Mesothelial cell of epicardium (in vitro differentiated cells): ENCODE data around the gene VCAM1. TPM values are rescaled to one million over a fixed set of nuclear protein-coding genes. Genes with fewer than 3 reads are reported as not detected.

Experiments
- DNase-seq, 2 experiments: peaks; one replicate each; pipeline ENCODE4 v3.0.0; 2021; ENCODE audit warnings: low spot score in 2 of 2; ENCODE audit not compliant: unreplicated experiment in 2 of 2
- H3K27ac Mint-ChIP-seq: 2 replicates; pipeline ENCODE4 v1.8.0; 2021; ENCODE audit warnings: mixed read lengths
- H3K27me3 Mint-ChIP-seq: 2 replicates; pipeline ENCODE4 v1.8.0; 2021; ENCODE audit warnings: low read depth, mixed read lengths
- H3K36me3 Mint-ChIP-seq: 2 replicates; pipeline ENCODE4 v1.8.0; 2021; ENCODE audit warnings: mixed read lengths
- H3K4me1 Mint-ChIP-seq: 2 replicates; pipeline ENCODE4 v1.8.0; 2021; ENCODE audit warnings: mixed read lengths
- H3K4me3 Mint-ChIP-seq: 2 replicates; pipeline ENCODE4 v1.8.0; 2021; ENCODE audit warnings: mild to moderate bottlenecking, moderate library complexity, mixed read lengths
- H3K9me3 Mint-ChIP-seq: 2 replicates; pipeline ENCODE4 v1.8.0; 2021; ENCODE audit warnings: mixed read lengths
- total RNA-seq: library from RNA; stranded (reverse); gene quantifications from 3 replicates; pipeline ENCODE4 v1.2.1, GENCODE V29; 2021
- TF ChIP-seq, protein P1 (sequence below): fragments of 200-600 bp; sonication (generic); IDR thresholded peaks from one replicate; pipeline ENCODE4 v1.5.0; 2021; ENCODE audit warnings: antibody characterized with exemption; ENCODE audit not compliant: unreplicated experiment

The VCAM1 gene
- total RNA-seq, 1 donor from 2014 or later, result 35.6 TPM

DNA sequence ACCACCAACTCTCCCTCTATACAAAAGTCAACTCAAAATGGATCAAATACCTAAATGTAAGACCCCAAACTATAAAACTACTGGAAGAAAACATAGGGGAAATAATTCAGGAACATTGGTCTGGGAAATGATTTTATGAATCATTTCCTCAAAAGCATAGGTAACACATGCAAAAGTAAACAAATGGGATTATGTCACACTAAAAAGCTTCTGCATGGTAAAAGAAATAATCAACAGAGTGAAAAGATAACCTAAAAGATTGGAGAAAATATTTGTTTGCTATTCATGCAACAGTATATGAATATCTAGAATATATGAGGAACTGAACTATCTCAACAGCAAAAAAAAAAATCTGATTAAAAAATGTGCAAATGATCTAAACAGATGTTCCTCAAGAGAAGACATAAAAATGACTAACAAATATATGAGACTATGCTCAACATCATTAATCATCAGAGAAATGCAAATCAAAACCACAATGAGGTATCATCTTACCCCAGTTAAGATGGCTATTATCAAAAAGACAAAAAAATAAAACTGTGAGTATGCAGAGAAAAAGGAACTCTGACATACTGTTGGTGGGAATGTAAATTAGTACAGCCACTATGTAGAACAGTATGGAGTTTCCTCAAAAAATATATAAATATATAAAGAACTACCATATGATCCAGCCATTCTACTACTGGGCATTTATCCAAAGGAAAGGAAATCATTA lies 47.8 kb downstream of the VCAM1 start:
- no peaks in the 10 kb centered on the region for H3K36me3 Mint-ChIP-seq
- H3K9me3 Mint-ChIP-seq, result no peaks in the 10 kb centered on the region
- H3K4me1 Mint-ChIP-seq, result no peaks in the 10 kb centered on the region
- DNase-seq, result no peak
- no peak overlapping the region for H3K27ac Mint-ChIP-seq
- no peaks in the 10 kb centered on the region for H3K27me3 Mint-ChIP-seq
- no peak overlapping the region for H3K4me3 Mint-ChIP-seq
- TF ChIP-seq, protein P1, sequence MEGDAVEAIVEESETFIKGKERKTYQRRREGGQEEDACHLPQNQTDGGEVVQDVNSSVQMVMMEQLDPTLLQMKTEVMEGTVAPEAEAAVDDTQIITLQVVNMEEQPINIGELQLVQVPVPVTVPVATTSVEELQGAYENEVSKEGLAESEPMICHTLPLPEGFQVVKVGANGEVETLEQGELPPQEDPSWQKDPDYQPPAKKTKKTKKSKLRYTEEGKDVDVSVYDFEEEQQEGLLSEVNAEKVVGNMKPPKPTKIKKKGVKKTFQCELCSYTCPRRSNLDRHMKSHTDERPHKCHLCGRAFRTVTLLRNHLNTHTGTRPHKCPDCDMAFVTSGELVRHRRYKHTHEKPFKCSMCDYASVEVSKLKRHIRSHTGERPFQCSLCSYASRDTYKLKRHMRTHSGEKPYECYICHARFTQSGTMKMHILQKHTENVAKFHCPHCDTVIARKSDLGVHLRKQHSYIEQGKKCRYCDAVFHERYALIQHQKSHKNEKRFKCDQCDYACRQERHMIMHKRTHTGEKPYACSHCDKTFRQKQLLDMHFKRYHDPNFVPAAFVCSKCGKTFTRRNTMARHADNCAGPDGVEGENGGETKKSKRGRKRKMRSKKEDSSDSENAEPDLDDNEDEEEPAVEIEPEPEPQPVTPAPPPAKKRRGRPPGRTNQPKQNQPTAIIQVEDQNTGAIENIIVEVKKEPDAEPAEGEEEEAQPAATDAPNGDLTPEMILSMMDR, result no peak

DNA sequence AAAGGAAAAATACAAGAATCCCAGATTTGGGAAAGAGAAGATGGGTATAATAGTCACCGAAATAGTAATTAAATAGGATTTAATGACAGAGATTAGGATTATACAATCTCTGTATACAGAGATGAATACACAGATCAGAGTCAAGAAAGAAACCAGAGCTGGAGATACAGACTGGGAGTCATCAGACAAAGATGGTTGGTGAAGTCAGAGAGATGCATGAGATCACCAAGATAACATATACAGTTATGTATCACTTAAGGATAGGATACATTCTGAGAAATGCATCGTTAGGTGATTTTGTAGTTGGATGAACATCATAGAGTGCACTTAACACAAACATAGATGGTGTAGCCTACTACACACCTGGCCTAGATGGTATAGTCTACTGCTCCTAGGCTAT lies 49.8 kb downstream of the VCAM1 start:
- no peaks in the 10 kb centered on the region for H3K27me3 Mint-ChIP-seq
- no peaks in the 10 kb centered on the region for H3K36me3 Mint-ChIP-seq
- DNase-seq, result no peak
- no peaks in the 10 kb centered on the region for H3K4me1 Mint-ChIP-seq
- H3K9me3 Mint-ChIP-seq, result no peaks in the 10 kb centered on the region
- H3K27ac Mint-ChIP-seq, result no peak overlapping the region
- H3K4me3 Mint-ChIP-seq, result no peak overlapping the region
- TF ChIP-seq, protein P1, result no peak

DNA sequence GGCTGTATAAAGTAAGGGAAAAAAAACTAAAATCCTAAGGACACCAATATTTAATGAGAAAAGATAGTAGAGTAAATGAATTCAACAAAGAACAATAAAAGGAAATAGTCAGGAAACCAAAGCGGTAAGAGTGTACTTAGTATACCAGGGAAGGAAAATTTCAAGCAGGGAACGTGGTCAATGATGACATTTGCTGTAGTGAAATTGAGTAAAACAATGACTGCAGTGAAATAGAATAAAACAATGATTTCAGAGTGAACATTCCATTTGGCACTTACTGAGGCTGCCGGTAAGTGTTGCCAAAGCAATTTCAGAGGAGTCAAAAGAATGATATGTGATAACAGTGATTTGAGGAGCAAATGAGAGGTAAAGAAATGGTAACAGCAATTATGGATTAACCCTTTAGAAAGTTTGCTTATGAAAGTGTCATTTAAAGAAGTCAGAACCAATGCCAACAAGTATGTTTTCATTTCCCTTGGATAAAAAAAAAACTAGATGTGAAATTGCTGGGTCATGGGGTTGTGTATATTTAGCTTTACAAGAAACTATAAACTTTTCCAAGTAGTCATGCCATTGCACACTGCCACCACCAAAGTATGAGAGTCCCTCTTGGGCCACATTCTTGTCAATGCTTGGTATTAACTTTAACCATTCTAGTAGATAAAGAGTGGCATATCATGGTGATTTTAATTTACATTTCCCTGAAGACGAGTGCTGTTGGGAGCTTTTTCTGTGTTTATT lies 50.5 kb downstream of the VCAM1 start:
- H3K27ac Mint-ChIP-seq, result no peak overlapping the region
- no peak for DNase-seq
- no peaks in the 10 kb centered on the region for H3K9me3 Mint-ChIP-seq
- H3K4me1 Mint-ChIP-seq, result no peaks in the 10 kb centered on the region
- H3K27me3 Mint-ChIP-seq, result no peaks in the 10 kb centered on the region
- no peak overlapping the region for H3K4me3 Mint-ChIP-seq
- TF ChIP-seq, protein P1, result no peak
- H3K36me3 Mint-ChIP-seq, result no peaks in the 10 kb centered on the region

DNA sequence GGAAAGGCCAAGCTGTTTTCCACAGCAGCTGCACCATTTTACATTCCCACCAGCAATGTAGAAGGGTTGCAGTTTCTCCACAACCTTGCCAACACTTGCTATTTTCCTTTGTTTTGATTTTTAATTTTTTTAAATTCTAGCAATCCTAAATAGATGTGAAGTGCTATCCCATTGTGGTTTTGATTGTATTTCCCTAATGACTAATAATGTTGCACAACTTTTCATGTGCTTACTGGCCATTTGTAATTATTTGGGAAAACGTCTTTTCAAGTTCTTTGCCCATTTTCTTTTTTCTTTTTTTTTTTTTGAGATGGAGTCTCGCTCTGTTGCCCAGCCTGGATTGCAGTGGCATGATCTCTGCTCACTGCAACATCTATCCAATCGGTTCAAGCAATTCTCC lies 53.9 kb downstream of the VCAM1 start:
- no peaks in the 10 kb centered on the region for H3K36me3 Mint-ChIP-seq
- DNase-seq, result no peak
- H3K27ac Mint-ChIP-seq, result no peak overlapping the region
- H3K9me3 Mint-ChIP-seq, result no peaks in the 10 kb centered on the region
- TF ChIP-seq, protein P1, result no peak
- H3K27me3 Mint-ChIP-seq, result no peaks in the 10 kb centered on the region
- no peak overlapping the region for H3K4me3 Mint-ChIP-seq
- H3K4me1 Mint-ChIP-seq, result no peaks in the 10 kb centered on the region

DNA sequence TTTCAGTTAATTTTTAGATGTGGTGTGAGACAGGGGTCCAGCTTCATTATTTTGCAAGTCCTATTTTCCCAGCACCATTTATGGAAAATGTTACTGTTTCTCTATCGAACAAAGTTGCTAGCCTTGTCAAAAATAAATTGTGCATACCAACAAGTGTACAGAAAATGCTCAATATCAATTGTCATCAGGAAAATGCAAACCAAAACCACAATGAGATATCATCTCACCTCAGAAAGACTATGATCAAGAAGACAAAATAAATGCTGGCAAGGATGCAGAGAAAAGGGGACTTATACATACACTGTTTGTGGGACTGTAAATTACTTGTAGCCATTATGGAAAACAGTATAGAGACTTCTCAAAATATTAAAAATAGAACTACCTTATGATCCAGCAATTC lies 54.8 kb downstream of the VCAM1 start:
- Mint-ChIP-seq H3K27me3 (no peaks in the 10 kb centered on the region), H3K36me3 (no peaks in the 10 kb centered on the region), H3K4me1 (no peaks in the 10 kb centered on the region), H3K27ac (no peak overlapping the region), H3K9me3 (no peaks in the 10 kb centered on the region), H3K4me3 (no peak overlapping the region)
- DNase-seq, result no peak
- TF ChIP-seq, protein P1, result no peak
